SHP77 (cell line): Measurements from ENCODE around the gene PRDX6.
A peak's percentile ranks its signal among the peaks of the same experiment; 100 is the strongest.
"Not testable (repeated sequence)": the region's sequence is repeated elsewhere in the genome, so short reads cannot be mapped to it uniquely, and the experiment has no call there.

Source experiments
- DNase-seq, 2 experiments: peaks; one replicate each; lab custom pipeline; 2025; lab: John Stamatoyannopoulos, UW

Gene PRDX6

DNA sequence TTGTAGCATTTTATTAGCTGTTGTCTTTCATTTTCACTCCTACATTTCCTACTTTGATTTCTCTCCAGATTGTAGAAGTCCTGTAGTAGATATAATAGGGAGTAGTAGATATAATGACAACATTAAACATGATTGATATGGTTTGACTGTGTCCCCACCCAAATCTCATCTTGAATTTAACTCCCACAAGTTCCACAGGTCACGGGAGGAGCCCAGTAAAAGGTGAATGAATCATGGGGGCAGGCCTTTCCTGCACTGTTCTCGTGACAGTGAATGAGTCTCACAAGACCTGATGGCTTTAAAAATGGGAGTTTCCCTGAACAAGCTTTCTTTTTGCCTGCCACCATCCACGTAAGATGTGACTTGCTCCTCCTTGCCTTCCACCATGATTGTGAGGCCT lies 7.5 kb upstream of the PRDX6 start:
- no peak for DNase-seq

DNA sequence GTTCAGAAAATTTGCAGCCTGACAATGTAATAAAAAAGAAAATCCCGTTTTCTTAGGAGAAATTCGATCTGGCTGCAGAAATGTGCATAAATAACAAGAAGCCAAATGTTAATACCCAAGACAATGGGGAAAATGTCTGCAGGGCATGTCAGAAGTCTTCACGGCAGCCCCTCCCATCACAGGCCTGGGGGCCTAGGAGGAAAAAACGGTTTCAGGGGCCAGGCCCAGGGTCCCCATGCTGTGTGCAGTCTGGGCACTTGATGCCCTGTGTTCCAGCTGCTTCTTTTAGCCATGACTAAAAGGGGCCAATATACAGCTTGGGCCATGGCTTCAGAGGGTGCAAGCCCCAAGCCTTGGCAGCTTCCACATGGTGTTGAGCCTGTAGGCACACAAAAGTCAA lies 6.5 kb upstream of the PRDX6 start:
- DNase-seq, result no peak

GRCh38 chr1:173473599-173474011 lies 3.5 kb upstream of the PRDX6 start:
- DNase-seq, result no peak

GRCh38 chr1:173474097-173474779 lies 2.9 kb upstream of the PRDX6 start:
- DNase-seq, result no peak

GRCh38 chr1:173474780-173475421 lies 2.2 kb upstream of the PRDX6 start:
- DNase-seq, result not testable (repeated sequence)

DNA sequence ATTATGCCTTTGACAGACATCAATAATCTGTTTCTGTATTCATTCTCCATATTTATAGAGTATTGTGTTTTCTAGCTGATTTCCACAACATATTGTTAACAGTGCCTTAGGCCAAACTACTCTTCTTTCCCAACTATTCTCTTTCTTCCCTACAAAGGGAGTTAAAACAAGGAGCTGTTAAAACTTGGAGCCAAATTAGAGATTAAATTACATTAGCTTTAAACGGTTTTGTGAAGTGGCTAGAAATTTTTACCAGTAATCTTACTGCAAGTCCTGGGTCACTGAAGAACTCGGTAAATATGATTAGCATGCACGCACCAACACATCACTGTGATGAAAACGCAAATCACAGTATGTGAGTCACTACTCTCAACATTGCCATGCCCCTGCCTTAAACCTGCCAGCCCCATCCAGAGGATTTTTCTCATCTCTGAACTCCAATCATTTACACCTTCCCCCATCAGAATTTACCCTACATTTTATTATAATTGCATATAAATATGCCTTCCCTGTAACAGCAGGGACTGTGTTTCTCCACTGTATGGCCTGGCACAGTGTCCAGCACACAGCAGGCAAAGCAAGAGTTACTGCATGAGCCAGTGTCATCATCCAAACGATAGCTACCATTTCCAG lies 1.5 kb upstream of the PRDX6 start:
- DNase-seq, result no peak

GRCh38 chr1:173476197-173476664 lies 904 bp upstream of the PRDX6 start:
- no peak for DNase-seq

GRCh38 chr1:173476665-173477285 lies 360 bp upstream of the PRDX6 start:
- DNase-seq, result peak; percentile 92 to 97

GRCh38 chr1:173478094-173478674 lies 1.0 kb downstream of the PRDX6 start:
- no peak for DNase-seq

- no peak for DNase-seq
These were observed 2.5 kb downstream of the PRDX6 start for GRCh38 chr1:173479649-173480048.

DNA sequence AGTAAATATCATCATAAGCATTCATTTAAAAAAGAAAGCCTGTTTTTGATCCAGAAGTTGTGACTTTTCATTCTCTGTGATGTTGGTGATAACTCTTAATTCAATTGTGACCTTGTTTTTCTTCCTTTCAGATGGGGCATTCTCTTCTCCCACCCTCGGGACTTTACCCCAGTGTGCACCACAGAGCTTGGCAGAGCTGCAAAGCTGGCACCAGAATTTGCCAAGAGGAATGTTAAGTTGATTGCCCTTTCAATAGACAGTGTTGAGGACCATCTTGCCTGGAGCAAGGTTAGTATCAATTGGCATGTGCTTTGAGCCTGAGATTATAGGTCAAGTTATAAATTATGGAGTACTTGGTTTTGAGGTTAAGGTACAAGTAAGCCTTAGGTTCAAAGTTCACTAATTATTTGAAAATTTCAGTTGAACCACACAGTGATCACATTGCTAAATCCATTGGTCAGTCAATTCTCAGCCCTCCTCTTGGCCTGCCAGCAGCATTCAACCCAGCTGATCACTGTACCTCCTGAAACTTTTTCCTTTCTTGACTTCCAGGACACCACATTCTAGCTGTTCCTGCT lies 4.1 kb downstream of the PRDX6 start:
- DNase-seq, result no peak

DNA sequence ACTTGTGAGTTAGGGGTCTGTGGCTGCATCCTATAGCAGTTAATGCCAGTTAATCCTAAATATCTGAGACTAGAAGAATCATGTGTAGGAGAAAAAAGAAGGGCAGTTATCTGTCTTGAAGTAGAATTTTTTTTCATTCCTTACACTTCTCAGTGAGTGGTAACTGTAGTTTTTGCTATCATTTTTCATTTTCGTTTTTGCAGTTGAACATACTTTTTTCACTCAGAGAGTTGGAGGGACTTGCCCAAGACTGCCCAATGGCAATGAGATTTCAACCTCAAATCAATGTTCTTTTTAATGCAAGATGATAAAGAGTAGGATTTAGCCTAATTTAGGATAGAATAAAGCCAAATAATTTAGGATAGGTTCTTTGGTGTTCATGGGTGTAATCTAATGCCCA lies 5.5 kb downstream of the PRDX6 start:
- DNase-seq, result no peak

GRCh38 chr1:173484276-173484675 lies 7.1 kb downstream of the PRDX6 start:
- DNase-seq, result no peak

GRCh38 chr1:173485401-173485800 lies 8.3 kb downstream of the PRDX6 start:
- DNase-seq, result no peak

DNA sequence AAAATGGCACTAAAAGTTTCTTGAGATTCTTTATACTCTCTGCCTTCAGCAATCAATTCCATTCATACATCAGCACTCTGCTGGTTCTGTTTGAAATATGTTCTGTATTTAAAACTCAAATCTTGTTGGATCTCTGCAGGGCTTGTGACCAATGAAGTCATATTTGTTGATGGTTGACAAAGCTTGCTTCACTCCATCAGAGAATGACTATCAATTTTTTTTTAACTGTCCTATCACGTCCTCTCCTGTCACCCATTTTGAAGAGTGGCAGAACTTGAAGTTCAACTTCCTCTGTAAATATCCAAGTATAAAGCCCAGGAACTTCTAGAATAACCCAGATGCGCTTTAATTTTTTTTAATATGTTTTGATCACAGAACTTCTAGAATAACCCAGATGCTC lies 10.9 kb downstream of the PRDX6 start:
- no peak for DNase-seq

GRCh38 chr1:173489149-173489600 lies 12.0 kb downstream of the PRDX6 start:
- DNase-seq, result no peak

GRCh38 chr1:173489929-173490328 lies 12.8 kb downstream of the PRDX6 start:
- DNase-seq, result no peak

- no peak for DNase-seq
These were observed 14.4 kb downstream of the PRDX6 start for GRCh38 chr1:173491508-173491907.

- DNase-seq, result not testable (repeated sequence)
These were observed 16.0 kb downstream of the PRDX6 start for GRCh38 chr1:173493125-173493524.

- no peak for DNase-seq
These were observed 18.6 kb downstream of the PRDX6 start for GRCh38 chr1:173495609-173496267.

DNA sequence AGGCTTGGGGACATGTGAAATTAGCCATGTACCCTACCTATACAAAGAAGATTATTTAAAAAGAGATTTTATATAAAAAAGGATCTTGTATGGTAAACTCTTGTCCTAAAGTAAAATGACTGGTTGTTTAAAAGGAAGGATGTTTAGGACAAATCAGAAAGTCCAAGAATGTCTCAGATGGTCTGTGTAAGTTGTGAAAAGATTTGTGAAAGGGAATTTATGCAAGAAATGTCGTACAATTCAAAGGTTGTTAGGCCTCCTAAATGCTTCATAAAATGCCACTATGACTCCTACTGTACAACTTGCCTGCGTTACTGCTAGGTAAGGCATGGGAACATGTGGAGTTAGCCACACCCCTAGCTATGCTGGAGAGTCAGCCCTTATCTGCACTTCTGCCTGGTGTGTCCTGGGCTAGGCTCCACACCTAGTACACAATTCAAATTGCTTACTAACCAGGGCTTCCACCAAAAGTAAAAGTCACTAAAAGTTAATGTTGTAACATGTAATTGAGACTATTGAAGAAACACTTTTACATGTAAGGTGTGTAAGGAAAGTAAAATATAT lies 19.7 kb downstream of the PRDX6 start:
- no peak for DNase-seq
